NK-92 (cell line): ENCODE measurements around the gene NTRK2.

Source experiments
- DNase-seq: peaks from one replicate; lab custom pipeline; 2025; ENCODE audit not compliant: unreplicated experiment; lab: John Stamatoyannopoulos, UW

Gene NTRK2

GRCh38 chr9:84681516-84682285, 12.2 kb downstream of the NTRK2 start:
- no peak for DNase-seq

GRCh38 chr9:84686068-84686467, 16.5 kb downstream of the NTRK2 start:
- DNase-seq: no peak

GRCh38 chr9:84688956-84689355, 19.4 kb downstream of the NTRK2 start:
- no peak for DNase-seq

GRCh38 chr9:84691634-84692033, 22.1 kb downstream of the NTRK2 start:
- DNase-seq: no peak

GRCh38 chr9:84694248-84694647, 24.7 kb downstream of the NTRK2 start:
- no peak for DNase-seq

GRCh38 chr9:84697042-84697441, 27.5 kb downstream of the NTRK2 start:
- no peak for DNase-seq

- DNase-seq: no peak
These were observed 28.1 kb downstream of the NTRK2 start for GRCh38 chr9:84697509-84698114.

- DNase-seq: no peak
These were observed 28.8 kb downstream of the NTRK2 start for GRCh38 chr9:84698323-84698722.

GRCh38 chr9:84699984-84700383, 30.5 kb downstream of the NTRK2 start:
- no peak for DNase-seq

- DNase-seq: no peak
These were observed 32.3 kb downstream of the NTRK2 start for GRCh38 chr9:84701801-84702200.

- DNase-seq: no peak
These were observed 32.9 kb downstream of the NTRK2 start for GRCh38 chr9:84702471-84702870.

- no peak for DNase-seq
These were observed 34.3 kb downstream of the NTRK2 start for GRCh38 chr9:84703793-84704192.

GRCh38 chr9:84705128-84705527, 35.6 kb downstream of the NTRK2 start:
- DNase-seq: no peak

- no peak for DNase-seq
These were observed 38.9 kb downstream of the NTRK2 start for GRCh38 chr9:84708400-84708799.

- no peak for DNase-seq
These were observed 39.5 kb downstream of the NTRK2 start for GRCh38 chr9:84709056-84709455.

GRCh38 chr9:84710701-84711397, 41.3 kb downstream of the NTRK2 start:
- no peak for DNase-seq

GRCh38 chr9:84711398-84711777, 41.9 kb downstream of the NTRK2 start:
- DNase-seq: no peak

- no peak for DNase-seq
These were observed 42.4 kb downstream of the NTRK2 start for GRCh38 chr9:84711936-84712335.

GRCh38 chr9:84716217-84716616, 46.7 kb downstream of the NTRK2 start:
- no peak for DNase-seq

- no peak for DNase-seq
These were observed 48.9 kb downstream of the NTRK2 start for GRCh38 chr9:84718476-84718875.

GRCh38 chr9:84722388-84722989, 53.0 kb downstream of the NTRK2 start:
- no peak for DNase-seq

GRCh38 chr9:84723426-84723825, 53.9 kb downstream of the NTRK2 start:
- DNase-seq: no peak
